ENCODE data around the gene CNIH2. TPM values are rescaled to one million over a fixed set of nuclear protein-coding genes. Genes with fewer than 3 reads are reported as not detected.

CNIH2 gene
- total and polyA plus RNA-seq, 9 of the 15 experiments (the other 6 are each of a cell fraction or from before 2014, with no cell fraction given), result 0.26 to 0.89 (median 0.40) TPM; not detected in 4

GRCh38 chr11:66281001-66281400, 3.0 kb downstream of the CNIH2 start:
- peaks cover 4% of the 10 kb centered on the region for H3K9me1 ChIP-seq (ENCODE audit: control insufficient read depth, insufficient read depth, low read length)
- no peak overlapping the region for H3K4me2 ChIP-seq (ENCODE audit: insufficient read depth, low read length)
- ChIA-PET CTCF (ENCODE audit: low intra/inter-chr PET ratio) (no interaction called here), POLR2A (interaction anchor here (0.6 to 3.7 kb wide), 8 partner anchors 8 to 413 kb away, joined by 3 to 21 read pairs (median 4); partner anchors contain the start of gene YIF1A)
- BruUV-seq (replicated peaks), result no TSS peak
- peaks cover 23% of the 10 kb centered on the region for H4K20me1 ChIP-seq (replicated peaks; ENCODE audit: control insufficient read depth, insufficient read depth, low read length)
- H3K27ac ChIP-seq (ENCODE audit: extremely low read depth, low read depth, low read length), result no peak overlapping the region
- H3K4me1 ChIP-seq (replicated peaks in 1 of 2; ENCODE audit: control insufficient read depth in 2 of 2, insufficient read depth in 2 of 2, low read length in 2 of 2), result peaks cover 2 to 47% of the 10 kb centered on the region in 2 experiments; a peak in 3 of 5 replicates
- DNase-seq (ENCODE audit: extremely low read depth in 1 of 4, low spot score in 3 of 4), result no peak
- intact Hi-C loops (cut with micrococcal nuclease), result no loop called here
- no peak overlapping the region for H3K9ac ChIP-seq (ENCODE audit: insufficient read depth in 1 of 2, low read depth in 2 of 2, low read length in 2 of 2)
- H3K9me3 ChIP-seq (replicated peaks; ENCODE audit: control insufficient read depth, insufficient read depth, low read depth, low read length), result no peaks in the 10 kb centered on the region
- no peak overlapping the region for H2AFZ ChIP-seq (ENCODE audit: low read depth, low read length)
- 43% methylated on average over 6 of the region's 6 CpGs for WGBS (ENCODE audit: insufficient coverage, low coverage, missing lambda C conversion rate)
- in situ Hi-C loops (cut with MboI), result no loop called here
- peaks cover 27% of the 10 kb centered on the region; the same call in 2 of the 3 replicates for H3K36me3 ChIP-seq (ENCODE audit: control insufficient read depth, insufficient read depth, low read length)
- no peak for TF ChIP-seq NR2C1 (IDR thresholded peaks at IDR 0.05)
- no peak for TF ChIP-seq NR2C1 (tag; IDR thresholded peaks at IDR 0.05)
- TF ChIP-seq CHD4 (IDR thresholded peaks at IDR 0.05; ENCODE audit: insufficient read depth, insufficient replicate concordance, low read depth, low read length, poor library complexity, severe bottlenecking), result no peak
- TF ChIP-seq PRMT5 (CRISPR knock-in tag; IDR thresholded peaks at IDR 0.05), result no peak
- no peak for TF ChIP-seq NFE2L1 (tag; IDR thresholded peaks at IDR 0.05; ENCODE audit: borderline replicate concordance, low read depth)
- TF ChIP-seq CHD7 (IDR thresholded peaks at IDR 0.05; ENCODE audit: low read depth, low read length), result no peak
- TF ChIP-seq NRF1 (conservative IDR thresholded peaks at IDR 0.05 in 1 of 2, IDR thresholded peaks at IDR 0.05 in 1 of 2), result no peak
- no peak for TF ChIP-seq TEAD2 (tag; IDR thresholded peaks at IDR 0.05)
- no peak for TF ChIP-seq HMG20B (CRISPR knock-in tag; IDR thresholded peaks at IDR 0.05)
- H3K79me2 ChIP-seq (ENCODE audit: control insufficient read depth, insufficient read depth, low read length), result 0 out of 3 replicates have a peak, but pooled peaks cover 2% of the 10 kb centered on the region
- no peak for FAIRE-seq
- H3K4me3 ChIP-seq, result no peak overlapping the region
- no peaks in the 10 kb centered on the region for H3K27me3 ChIP-seq (ENCODE audit: control insufficient read depth in 2 of 2, insufficient read depth in 2 of 2, low read length in 2 of 2)
- ATAC-seq, result no peak

All from K562 (cell line).